Esophagus squamous epithelium (tissue), 4 donors: Measurements from ENCODE around the gene APCDD1.

Experiments used
- CTCF ChIP-seq, 6 experiments: fragments of 450-650 bp in 4 of 6; fragments of 200-600 bp in 2 of 6; sonication (generic) in 2 of 6; IDR thresholded peaks; one replicate each; pipeline ENCODE4 v1.5.1; 2016 to 2019; ENCODE audit warnings: antibody characterized with exemption in 6 of 6, mild to moderate bottlenecking in 4 of 6, moderate library complexity in 4 of 6
- POLR2A ChIP-seq, 4 donors: fragments of 450-650 bp; IDR thresholded peaks; one replicate each; pipeline ENCODE4 v1.6.1; 2017; ENCODE audit warnings: antibody characterized with exemption in 4 of 4, mild to moderate bottlenecking in 4 of 4, moderate library complexity in 3 of 4

- TF ChIP-seq CTCF (IDR thresholded peaks at IDR 0.05) (no peak), POLR2A (IDR thresholded peaks at IDR 0.05) (no peak)
These were observed 78.7 kb downstream of the APCDD1 start for GRCh38 chr18:10533111-10533510.
